GM19324 (cell line): ENCODE measurements around the gene CCDC102B.
"Not testable (repeated sequence)": the region's sequence is repeated elsewhere in the genome, so short reads cannot be mapped to it uniquely, and the experiment has no call there.

Experiments used
- ATAC-seq: cut with Tn5 transposase; IDR thresholded peaks from one replicate; pipeline ENCODE4 v1.9.1; 2021; ENCODE audit warnings: mild to moderate bottlenecking, moderate library complexity; ENCODE audit not compliant: unreplicated experiment, low FRiP score

Gene CCDC102B

DNA sequence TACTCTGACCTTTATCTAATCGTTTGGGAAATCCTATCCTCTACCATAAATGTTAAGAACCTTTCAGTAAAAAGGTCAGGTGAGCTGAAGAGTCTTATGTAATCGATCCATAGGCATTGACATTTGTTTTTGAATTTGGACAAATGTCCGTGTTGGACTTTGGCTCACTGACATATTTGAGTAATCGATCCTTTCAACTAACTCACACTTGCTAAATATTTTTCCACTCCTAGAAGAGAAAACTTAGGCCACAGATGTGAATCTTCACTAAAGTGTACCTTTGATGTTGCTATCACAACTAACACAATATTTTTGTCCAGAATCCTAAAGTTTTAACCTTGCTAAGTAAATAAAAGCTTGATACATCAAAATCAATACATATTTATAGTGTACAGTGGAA lies 89.5 kb downstream of the CCDC102B start:
- ATAC-seq: no peak

DNA sequence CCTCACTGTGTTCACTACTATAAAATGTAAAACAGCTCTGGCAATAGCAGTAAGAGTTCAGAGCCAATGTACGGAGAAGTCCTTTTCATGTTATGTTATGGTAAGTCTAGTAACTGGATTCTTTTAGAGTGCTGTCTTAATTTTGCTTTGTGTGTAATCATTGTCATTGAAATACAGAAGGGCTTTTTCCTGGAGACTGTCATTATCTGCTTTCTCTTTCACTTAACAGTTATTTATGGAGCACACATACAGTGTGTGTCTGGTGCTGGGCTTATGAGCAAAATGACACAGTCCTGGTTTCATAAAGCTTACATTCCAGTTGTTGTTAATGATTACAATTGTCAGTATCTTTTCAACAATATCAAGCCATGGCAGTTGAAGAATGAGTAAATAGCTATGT lies 95.5 kb downstream of the CCDC102B start:
- ATAC-seq: no peak

DNA sequence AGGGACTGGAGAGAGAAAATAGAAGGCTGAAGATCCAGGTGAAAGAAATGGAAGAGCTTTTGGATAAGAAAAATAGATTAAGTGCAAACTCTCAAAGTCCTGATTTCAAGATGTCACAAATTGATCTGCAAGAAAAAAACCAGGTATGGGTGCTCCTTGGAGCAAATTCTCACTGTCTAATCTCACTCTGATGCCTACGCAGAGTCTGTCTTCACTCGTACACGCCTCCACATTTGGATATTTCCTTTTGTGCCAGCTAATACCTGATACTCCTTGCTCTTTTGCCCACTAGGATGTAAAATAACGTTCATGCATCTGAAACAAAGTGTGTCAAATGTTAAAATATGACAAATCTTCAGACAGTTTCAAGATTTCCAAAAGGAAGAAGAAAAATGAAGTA lies 99.4 kb downstream of the CCDC102B start:
- ATAC-seq: no peak

DNA sequence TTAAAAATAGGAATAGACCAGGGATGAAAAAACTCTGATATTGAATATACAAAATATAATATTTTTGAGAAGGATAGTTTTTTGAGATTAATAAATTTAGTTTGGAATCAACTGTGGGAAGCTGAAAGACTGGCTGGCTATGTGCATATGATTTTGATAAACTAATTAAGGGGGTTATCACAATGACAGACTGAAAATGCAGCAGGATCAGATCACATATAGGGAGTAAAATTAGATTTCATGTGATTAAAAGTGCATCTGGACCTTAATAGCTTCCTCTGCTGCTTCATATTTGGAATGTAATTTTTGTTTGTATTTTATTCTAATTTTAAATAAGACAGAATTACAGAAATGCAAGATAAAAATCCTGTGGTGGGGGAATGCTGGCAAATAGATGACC lies 111.7 kb downstream of the CCDC102B start:
- ATAC-seq: no peak

DNA sequence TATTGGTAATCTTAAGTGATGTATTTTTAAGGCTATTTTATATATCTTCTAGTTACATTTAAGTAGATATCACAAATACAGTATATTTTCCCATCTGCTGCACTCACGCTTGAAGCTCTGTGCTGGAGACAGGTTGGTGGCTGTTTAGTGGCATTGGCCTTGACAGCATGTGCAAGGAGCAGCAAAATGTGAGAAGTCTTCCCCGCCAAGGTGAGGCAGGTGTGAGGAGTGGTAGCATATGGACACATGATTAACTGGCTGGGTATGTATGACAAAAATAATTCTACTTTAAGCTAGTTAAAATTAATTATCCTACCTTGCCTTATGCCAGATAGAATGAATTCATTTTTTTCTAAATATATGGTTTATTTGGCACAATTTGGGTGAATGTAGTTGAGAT lies 117.2 kb downstream of the CCDC102B start:
- ATAC-seq: no peak

DNA sequence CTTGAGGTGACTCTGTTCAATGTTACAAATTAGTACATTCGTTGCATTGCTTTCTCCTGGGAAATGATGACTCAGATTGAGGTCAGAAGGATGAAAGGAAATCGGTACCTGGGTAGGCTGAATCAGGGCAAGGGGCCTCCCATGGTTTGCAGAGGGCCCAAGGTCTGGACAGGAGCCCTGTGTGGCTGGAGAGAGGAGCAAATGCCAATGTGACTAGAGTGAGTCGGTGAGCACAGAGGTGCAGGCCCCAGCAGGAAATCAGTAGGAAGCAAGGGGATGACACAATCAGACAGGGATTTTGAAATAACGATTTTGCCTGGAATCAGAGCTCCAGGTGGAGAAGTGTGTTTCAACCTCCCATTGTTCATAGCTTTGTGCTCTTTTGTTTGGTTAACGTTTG lies 118.9 kb downstream of the CCDC102B start:
- ATAC-seq: no peak

DNA sequence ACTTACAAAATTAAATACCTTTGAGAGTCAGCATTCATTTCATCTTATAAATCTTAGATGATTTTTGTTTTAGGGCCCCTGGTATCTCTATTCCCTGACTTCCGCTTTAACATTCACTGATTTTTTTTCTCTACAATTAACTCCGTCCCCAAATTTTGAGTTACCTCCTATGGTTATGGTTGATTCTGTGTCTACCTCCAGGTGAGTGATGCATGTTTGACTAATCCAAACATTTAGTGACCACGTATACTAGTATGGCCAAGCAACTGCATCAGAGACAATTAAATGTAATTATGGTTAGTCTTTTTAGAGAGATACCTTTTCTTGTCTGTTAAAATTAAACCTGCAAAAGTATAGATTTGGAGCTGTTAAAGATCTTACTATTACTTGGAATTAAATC lies 120.3 kb downstream of the CCDC102B start:
- no peak for ATAC-seq

DNA sequence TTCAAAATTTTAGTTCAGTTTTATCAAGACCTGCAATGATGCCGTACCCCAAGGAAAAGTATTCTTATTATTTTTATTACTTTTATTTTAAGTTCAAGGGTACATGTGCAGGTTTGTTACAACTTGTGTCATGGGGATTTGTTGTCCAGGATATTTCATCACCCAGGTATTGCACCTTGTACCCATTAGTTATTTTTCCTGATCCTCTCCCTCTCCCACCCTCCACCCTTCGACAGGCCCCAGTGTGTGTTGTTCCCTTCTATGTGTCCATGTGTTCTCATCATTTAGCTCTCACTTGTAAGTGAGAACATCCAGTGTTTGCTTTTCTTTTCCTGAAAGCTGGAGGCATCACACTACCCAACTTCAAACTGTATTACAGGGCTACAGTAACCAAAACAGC lies 122.0 kb downstream of the CCDC102B start:
- ATAC-seq: no peak

DNA sequence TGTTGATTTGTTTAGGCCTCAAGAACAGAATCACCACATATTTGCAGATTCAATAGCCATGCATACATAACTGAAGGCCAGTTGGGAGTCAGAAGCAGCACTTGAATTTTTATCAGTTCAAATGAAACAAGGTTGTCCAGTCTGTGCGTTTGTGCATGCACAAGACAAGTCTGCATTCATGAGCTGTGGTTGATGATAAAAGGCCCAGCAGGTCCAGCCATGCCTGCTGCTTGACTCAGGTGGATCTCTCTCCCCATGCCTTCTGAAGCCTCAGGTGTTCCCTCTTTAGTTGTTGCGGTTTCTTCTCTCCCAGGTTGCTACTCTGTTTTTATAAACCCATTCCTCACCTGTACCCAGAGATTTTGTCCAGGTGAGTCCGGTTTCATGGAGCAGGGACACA lies 124.5 kb downstream of the CCDC102B start:
- no peak for ATAC-seq

DNA sequence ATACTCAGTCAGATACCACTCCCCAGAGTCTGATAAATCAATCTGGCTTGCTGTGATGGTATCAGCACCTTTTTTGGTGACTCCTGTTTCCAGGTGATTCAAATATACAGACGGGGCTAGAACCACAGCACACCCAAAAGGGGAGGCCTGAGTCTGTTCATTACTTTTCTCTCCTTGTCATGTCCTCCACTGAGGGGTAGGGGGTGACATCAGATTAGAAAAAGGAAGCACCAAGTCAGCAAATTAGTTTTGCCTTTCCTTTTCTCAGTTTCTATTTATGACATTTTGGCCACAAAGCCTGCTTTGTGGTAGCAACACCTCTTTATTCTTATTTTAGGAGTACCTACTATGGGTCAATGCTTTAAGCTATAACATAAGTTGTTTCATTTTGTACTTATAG lies 127.4 kb downstream of the CCDC102B start:
- peak; percentile 90 for ATAC-seq

DNA sequence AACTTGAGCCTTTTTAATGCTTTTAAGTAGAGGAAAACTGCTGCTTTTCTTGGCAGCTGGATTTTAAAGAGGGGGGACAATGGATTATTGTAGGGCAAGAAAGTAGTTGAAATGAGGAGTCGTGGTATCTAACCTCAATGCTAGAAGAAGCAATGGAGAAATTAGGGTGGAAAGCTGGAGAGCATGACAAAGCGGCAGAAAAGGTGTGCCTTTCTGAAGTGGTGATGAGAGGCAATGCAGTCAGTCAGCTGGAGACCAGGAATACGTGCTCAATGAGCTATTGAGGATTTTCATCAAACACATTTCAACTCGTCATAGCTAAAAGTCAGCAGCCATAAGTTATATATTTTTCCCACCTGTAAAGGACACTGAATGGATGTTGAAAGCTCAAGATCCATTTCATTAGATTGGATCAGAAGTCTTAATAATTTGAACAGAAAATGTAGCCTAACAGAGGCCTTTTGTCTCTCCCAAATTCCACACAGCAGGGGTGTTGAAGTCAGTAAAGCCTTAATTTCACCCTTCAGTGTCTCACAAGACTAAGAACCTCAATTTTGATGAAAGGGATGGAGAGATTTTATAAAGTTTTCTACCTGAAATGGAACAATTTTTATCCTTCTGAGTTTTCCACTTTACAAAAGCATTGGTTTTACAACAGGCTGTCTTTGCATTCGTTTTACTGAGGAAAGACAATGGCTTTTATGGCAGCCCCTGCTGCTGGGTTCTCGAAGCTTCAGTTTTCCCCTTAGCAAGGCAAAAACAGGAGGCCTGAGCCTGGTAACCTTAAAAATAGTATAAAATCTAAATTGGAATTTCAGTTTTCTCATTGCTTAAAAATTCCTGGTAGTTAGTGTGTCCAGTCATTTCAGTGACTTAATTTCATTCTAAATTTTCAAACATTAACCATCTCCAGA lies 131.1 kb downstream of the CCDC102B start:
- no peak for ATAC-seq

DNA sequence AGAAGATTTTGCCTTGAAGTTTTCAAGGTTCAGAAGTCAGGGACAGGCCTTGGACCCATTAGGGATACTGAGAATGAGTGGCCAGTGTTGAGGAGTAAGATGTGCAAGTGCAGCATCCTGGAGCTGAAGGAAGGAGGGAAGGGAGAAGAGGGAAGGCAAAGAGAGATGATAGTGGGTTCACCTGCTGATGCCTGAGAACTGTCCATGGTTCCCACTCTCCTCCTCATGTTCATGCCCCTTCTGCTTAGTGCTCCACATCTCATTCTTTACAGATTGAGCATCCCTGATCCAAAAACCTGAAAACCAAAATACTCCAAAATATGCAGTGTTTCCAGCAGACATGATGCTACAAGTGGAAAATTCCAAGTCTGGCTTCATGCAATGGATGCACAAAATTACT lies 137.8 kb downstream of the CCDC102B start:
- no peak for ATAC-seq

DNA sequence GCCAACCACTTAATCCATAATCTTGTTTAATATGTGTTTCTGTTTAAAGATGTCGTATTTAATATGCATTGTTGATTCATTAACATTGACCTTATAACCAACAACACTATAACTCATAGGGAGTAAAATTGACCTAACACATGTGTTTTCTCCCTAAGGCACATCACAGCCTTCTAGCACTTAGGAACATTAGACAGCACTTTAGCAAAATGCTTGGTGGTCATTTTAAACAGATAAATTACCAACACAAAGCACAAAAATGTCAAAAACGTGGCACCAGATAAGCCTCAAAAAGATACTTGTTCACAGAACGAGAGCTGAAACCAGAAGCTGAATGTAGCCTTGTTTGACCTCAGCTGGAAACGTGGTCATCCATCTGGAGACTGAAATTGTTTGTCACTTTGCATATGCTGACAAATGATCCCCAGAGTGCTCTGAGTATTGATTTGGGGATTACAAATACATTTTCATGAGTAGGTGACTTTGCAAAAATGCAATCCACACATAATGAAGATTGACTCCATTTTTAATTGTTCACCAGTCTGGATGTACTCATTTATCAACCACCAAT lies 139.2 kb downstream of the CCDC102B start:
- peak; percentile 88 for ATAC-seq

DNA sequence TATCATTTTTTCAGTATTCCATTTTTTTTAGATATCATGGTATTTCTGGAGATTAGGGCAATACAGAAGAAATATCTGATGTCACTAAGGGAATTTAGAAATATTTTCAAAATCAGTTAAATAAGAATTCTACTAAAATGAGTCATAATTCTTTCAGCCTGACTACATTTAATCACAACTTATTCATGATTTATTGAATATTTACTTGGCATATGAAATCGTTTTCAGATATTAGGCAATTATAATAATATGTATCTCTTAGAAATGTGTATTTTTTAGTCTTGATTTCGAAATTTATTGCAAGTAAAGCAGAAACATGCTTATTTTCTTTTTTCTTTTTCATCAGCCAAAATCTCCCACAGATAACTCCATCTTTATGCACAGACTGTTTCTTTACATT lies 142.2 kb downstream of the CCDC102B start:
- ATAC-seq: no peak

DNA sequence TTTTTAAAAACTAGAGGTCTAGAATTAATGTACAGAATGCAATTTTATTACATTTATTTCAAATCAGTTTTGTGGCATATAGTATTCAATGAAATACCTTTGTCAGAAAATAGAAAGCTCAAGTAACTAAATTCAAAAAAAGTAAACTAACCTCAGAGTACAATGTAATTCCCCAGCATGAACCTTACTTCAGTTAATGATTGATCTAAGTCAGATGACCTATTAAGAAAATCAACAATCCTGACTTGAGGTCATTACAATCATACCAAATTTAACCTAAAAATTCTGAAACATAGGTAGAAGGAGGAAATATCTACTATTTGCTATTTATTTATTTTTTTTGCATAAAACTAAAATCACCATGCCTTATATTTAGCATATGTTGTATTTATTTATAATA lies 142.9 kb downstream of the CCDC102B start:
- no peak for ATAC-seq

DNA sequence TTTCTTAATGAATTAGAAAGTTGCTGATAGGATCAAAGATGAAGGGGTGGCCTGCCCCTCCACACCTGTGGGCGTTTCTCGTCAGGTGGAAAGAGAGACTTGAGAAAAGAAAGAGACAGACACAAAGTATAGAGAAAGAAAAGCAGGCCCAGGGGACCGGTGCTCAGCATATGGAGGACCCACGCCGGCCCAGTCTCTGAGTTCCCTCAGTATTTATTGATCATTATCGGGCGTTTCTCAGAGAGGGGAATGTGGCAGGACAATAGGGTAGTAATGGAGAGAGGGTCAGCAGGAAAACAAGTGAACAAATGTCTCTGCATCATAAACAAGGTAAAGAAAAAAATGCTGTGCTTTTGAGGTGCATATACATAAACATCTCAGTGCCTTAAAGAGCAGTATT lies 144.3 kb downstream of the CCDC102B start:
- ATAC-seq: no peak

DNA sequence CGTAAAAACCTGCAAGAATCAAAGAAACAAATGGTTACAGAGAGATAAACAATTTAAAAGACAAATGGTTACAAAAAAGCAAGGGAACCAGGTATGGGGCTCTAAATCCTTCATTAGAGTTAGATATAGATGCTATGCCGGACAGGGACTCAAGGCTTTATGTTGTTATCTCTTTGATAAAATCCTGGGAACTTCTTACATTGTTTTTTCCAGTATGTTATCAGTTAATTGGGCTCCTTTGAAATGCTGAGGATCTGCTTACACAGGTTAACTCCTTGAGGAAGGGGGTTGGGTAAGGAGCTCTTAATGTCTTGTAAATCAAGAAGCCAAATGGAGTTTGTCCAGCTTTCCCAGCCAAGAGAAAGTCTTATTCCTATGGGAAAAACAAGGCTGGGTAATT lies 146.0 kb downstream of the CCDC102B start:
- not testable (repeated sequence) for ATAC-seq

DNA sequence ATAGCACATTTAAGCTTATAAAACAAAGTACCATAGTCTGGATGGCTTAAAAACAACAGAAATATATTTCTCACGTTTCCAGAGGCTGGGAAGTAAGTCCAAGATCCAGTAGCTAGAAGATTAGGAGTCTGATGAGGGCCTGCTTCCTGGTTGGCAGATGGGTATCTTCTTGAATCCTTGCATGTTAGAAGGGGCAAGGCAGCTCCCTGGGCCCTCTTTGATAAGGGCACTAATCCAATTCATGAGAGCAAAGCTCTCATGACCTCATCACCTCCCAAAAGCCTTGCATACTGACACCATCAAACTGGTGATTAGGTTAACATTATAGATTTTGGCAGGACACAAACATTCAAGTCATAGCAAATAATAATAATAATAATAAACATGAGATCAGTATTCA lies 146.4 kb downstream of the CCDC102B start:
- no peak for ATAC-seq

DNA sequence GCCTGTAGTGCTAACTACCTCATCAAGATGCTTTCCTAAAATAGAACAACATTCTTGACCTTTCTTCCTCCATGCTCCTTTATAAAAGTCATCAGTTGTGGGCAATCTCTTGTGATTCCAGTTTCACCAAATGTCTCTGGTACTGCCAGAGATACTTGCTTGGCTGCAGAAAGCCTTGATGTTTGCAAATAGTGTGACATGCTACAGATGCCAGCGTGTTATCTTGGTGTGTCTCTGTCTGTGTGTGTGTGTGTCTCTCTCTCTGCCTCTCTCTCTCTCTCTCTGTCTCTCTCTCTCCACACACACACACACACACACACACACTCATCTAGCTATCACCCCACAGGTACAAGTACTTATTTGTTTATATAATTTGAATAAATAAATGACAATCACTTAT lies 146.9 kb downstream of the CCDC102B start:
- no peak for ATAC-seq

DNA sequence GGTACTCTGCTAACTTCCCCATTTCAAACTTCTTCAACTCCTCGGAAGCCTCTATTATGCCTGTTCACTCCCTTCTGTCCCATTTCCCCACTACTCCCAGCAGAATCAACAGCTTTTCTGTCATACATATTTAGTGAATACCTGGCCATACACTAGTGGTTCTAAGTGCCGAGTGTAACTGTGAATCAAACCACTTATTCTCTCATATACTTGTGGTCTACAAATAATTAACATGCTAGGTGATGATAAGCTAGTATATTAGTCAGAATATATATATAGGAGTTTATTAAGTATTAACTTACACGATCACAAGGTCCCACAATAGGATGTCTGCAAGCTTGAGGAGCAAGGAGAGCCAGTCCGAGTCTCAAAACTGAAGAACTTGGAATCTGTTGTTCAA lies 150.7 kb downstream of the CCDC102B start:
- ATAC-seq: no peak

DNA sequence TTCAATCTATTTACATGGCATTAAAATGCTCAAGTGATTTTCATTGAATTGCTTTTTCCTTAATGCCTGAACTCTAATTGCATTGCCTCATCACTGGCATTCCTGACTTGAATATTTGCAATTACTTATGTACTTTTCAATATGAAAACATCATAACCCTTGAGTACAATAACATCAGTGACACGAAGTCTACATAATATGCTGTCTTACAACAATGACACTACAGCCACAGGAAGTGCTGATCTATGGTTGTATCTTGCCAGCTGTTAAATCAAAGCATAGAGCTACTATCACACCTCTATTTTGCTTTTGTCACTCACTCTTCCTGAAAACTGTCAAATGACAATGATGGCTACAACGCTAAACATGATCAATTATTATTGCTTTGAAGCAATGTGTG lies 156.9 kb downstream of the CCDC102B start:
- ATAC-seq: no peak

DNA sequence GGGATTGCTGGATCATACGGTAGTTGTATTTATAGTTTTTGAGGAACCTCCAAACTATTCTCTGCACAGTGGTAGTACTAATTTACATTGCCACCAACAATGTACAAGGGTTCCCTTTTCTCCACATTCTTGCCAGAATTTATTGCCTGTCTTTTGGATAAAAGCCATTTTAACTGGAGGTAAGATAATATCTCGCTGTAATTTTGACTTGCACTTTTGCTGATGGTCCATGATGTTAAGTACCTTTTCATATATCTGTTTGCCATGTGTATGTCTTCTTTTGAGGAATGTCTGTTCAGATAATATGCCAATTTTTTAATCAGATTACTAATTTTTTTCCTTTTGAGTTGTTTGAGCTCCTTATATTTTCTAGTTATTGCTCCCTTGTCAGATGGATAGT lies 158.8 kb downstream of the CCDC102B start:
- no peak for ATAC-seq
